ENCODE data around the gene DOCK8. TPM values are rescaled to one million over a fixed set of nuclear protein-coding genes. Genes with fewer than 3 reads are reported as not detected.

Gene DOCK8
- total RNA-seq, 1 donor = under 0.01 TPM

DNA sequence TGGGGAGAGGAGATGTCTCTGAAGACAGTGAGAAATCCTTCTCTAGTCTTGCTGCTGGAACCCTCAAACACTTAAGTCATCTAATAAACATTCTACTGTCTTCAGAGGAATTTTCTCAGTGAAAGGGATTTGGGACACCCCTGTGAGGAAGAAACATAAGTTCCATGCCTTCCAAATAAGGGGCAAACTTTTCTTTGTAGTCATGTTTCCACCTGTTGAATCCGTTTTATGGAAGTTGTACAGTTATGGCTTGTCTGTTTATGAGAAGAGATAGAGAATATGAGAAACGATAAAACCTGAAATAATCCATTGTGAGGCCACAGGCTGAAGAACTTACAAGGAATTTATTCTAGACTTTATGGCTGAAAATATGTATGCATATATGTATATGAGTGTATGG lies 49.6 kb downstream of the DOCK8 start:
- Histone ChIP-seq H3K4me3 (ENCODE audit: insufficient read depth, low read length) (no peak overlapping the region), H3K27ac (ENCODE audit: low read depth, low read length) (no peak overlapping the region), H3K36me3 (ENCODE audit: insufficient read depth, low read length) (no peaks in the 10 kb centered on the region), H3K27me3 (ENCODE audit: insufficient read depth, low read length) (no peaks in the 10 kb centered on the region), H4K20me1 (ENCODE audit: insufficient read depth, low read length) (no peaks in the 10 kb centered on the region), H3K9me3 (ENCODE audit: low read depth, low read length) (no peaks in the 10 kb centered on the region), H3K4me2 (ENCODE audit: insufficient read depth, low read length) (no peak overlapping the region), H3K4me1 (ENCODE audit: insufficient read depth, low read length) (no peaks in the 10 kb centered on the region), H3K79me2 (ENCODE audit: insufficient read depth, low read length) (no peaks in the 10 kb centered on the region), H2AFZ (ENCODE audit: low read length) (no peak overlapping the region)
- TF ChIP-seq, protein P1, sequence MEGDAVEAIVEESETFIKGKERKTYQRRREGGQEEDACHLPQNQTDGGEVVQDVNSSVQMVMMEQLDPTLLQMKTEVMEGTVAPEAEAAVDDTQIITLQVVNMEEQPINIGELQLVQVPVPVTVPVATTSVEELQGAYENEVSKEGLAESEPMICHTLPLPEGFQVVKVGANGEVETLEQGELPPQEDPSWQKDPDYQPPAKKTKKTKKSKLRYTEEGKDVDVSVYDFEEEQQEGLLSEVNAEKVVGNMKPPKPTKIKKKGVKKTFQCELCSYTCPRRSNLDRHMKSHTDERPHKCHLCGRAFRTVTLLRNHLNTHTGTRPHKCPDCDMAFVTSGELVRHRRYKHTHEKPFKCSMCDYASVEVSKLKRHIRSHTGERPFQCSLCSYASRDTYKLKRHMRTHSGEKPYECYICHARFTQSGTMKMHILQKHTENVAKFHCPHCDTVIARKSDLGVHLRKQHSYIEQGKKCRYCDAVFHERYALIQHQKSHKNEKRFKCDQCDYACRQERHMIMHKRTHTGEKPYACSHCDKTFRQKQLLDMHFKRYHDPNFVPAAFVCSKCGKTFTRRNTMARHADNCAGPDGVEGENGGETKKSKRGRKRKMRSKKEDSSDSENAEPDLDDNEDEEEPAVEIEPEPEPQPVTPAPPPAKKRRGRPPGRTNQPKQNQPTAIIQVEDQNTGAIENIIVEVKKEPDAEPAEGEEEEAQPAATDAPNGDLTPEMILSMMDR (IDR thresholded peaks at IDR 0.05; ENCODE audit: extremely low read depth, low read depth, low read length) = no peak
- DNase-seq (ENCODE audit: insufficient read length, low spot score, missing footprints) = no peak

DNA sequence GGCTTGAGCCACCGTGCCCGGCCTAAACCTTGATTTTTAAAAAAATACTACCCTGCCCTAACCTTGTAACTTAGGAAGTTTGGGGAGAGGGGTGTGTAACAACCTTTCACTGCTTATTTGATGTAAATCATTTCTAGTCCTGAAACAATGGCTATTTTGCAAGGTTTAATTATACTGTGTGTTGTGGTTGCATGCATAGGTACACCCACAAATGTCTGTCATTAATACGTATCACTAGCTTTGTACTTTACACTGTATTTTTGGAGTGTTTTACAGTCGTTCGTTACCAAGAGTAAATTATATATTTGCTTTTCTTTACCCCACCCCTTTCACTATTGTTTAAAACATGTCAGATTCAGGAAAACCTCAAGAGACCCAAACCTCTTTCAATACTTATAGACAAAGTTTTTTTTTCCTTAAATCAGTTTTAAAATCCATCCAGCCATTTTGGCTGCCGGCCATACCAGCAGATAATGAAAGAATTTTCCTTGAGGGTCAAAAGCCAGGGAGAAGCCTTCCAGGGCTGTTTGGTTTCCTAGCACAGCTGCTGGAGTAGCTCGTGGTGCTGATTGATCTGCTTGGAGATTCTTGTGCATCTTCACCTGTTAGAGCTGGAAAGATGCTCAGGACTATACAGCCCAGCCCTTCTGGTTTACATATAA lies 50.7 kb downstream of the DOCK8 start:
- H3K9me3 ChIP-seq (ENCODE audit: low read depth, low read length) = no peaks in the 10 kb centered on the region
- H3K27me3 ChIP-seq (ENCODE audit: insufficient read depth, low read length) = no peaks in the 10 kb centered on the region
- no peak overlapping the region for H2AFZ ChIP-seq (ENCODE audit: low read length)
- no peak overlapping the region for H3K27ac ChIP-seq (ENCODE audit: low read depth, low read length)
- H4K20me1 ChIP-seq (ENCODE audit: insufficient read depth, low read length) = no peaks in the 10 kb centered on the region
- TF ChIP-seq, protein P1 (IDR thresholded peaks at IDR 0.05; ENCODE audit: extremely low read depth, low read depth, low read length) = no peak
- no peaks in the 10 kb centered on the region for H3K79me2 ChIP-seq (ENCODE audit: insufficient read depth, low read length)
- H3K4me1 ChIP-seq (ENCODE audit: insufficient read depth, low read length) = no peaks in the 10 kb centered on the region
- no peak overlapping the region for H3K4me3 ChIP-seq (ENCODE audit: insufficient read depth, low read length)
- no peaks in the 10 kb centered on the region for H3K36me3 ChIP-seq (ENCODE audit: insufficient read depth, low read length)
- DNase-seq (ENCODE audit: insufficient read length, low spot score, missing footprints) = no peak
- H3K4me2 ChIP-seq (ENCODE audit: insufficient read depth, low read length) = no peak overlapping the region

DNA sequence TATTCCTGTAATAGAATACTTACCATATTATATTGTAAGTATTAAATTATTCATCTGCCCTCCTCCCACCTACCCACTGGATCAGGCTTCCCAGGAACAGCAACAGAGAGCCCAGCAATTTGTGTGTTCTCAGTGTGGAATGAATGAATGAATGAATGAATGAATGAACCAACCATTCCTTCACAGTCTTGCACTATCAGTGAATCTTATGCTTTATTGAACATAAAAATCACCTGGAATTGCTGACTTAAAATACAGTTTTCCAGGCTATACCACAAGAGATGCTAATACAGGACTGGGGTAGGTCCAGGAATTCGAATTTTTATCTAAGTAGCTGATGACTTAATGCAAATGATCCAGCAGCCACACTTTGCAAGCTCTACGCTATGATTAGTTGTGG lies 51.6 kb downstream of the DOCK8 start:
- Histone ChIP-seq H3K4me1 (ENCODE audit: insufficient read depth, low read length) (no peaks in the 10 kb centered on the region), H3K9me3 (ENCODE audit: low read depth, low read length) (no peaks in the 10 kb centered on the region), H3K27me3 (ENCODE audit: insufficient read depth, low read length) (no peaks in the 10 kb centered on the region), H3K36me3 (ENCODE audit: insufficient read depth, low read length) (no peaks in the 10 kb centered on the region), H3K4me3 (ENCODE audit: insufficient read depth, low read length) (no peak overlapping the region), H3K27ac (ENCODE audit: low read depth, low read length) (no peak overlapping the region), H3K79me2 (ENCODE audit: insufficient read depth, low read length) (no peaks in the 10 kb centered on the region), H3K4me2 (ENCODE audit: insufficient read depth, low read length) (no peak overlapping the region), H2AFZ (ENCODE audit: low read length) (no peak overlapping the region), H4K20me1 (ENCODE audit: insufficient read depth, low read length) (no peaks in the 10 kb centered on the region)
- TF ChIP-seq, protein P1 (IDR thresholded peaks at IDR 0.05; ENCODE audit: extremely low read depth, low read depth, low read length) = no peak
- no peak for DNase-seq (ENCODE audit: insufficient read length, low spot score, missing footprints)

DNA sequence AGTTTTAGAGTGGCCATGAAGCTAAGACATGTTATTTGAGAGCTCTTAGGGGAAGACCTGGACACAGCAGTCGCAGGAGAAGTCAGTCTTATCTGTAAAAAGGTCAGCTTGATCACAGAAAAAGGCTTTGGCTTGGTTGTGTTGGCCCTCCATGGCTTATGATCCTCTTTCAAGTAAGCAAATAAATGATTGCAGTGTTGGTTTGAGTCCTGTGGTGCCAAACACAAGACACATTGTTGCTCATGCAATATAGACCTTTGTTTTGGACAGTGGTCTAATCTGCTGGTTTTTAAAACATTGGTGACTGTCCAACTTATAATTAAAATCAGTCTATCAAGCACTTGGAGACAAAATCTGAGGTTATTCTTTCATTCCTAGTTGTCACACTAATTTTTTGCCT lies 54.0 kb downstream of the DOCK8 start:
- Histone ChIP-seq H3K4me2 (ENCODE audit: insufficient read depth, low read length) (no peak overlapping the region), H3K9me3 (ENCODE audit: low read depth, low read length) (no peaks in the 10 kb centered on the region), H3K36me3 (ENCODE audit: insufficient read depth, low read length) (no peaks in the 10 kb centered on the region), H3K4me3 (ENCODE audit: insufficient read depth, low read length) (no peak overlapping the region), H3K79me2 (ENCODE audit: insufficient read depth, low read length) (no peaks in the 10 kb centered on the region), H2AFZ (ENCODE audit: low read length) (no peak overlapping the region), H3K27me3 (ENCODE audit: insufficient read depth, low read length) (no peaks in the 10 kb centered on the region), H3K4me1 (ENCODE audit: insufficient read depth, low read length) (no peaks in the 10 kb centered on the region), H4K20me1 (ENCODE audit: insufficient read depth, low read length) (no peaks in the 10 kb centered on the region), H3K27ac (ENCODE audit: low read depth, low read length) (no peak overlapping the region)
- no peak for DNase-seq (ENCODE audit: insufficient read length, low spot score, missing footprints)
- TF ChIP-seq, protein P1 (IDR thresholded peaks at IDR 0.05; ENCODE audit: extremely low read depth, low read depth, low read length) = no peak
